NCI-H2107 treated with DMSO at 0.1 percent for 48 hours (cell line): ENCODE measurements around the gene TSKU.

Source experiments
- DNase-seq: peaks from one replicate; lab custom pipeline; 2025; ENCODE audit not compliant: unreplicated experiment; lab: John Stamatoyannopoulos, UW

Gene TSKU

DNA sequence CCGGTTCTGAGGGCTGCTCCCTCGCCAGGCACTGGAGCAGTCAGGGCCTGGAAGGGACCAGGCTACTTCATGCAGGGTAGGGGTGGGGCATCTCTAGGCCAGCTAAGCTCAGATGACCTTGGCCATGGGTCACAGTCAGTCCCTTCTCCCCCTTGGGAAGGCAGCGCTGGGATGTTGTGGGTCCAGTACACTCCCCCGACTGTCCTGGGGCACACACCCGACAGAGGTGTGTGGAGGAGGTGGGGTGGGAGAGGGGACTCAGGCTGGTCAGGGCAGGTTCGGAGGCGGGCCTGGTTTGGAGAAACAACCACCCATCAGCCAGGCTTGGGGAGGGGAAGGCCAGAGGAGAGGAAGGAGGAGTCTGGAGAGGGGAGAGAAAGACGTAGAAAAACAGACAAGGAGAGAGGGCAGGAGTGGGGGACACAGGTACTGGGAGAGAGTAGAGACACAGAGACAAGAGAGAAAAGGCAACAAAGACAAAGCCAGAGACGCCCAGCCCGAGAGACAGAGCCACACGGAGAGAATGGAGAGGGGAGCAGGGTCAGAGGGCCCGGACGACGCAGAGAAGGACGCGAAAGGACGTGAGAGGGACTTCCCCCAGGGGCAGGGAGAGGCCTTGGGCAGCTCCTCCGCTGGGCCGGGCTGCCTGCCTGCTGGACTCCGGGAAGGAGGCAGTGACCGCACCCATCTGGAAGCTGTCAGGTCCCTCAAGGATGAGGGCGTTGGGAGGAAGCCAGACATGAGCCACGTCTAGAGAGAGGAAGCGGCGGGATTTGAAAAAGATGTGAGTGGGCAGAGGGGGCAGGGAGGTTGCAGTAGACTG, 30.6 kb upstream of the TSKU start:
- no peak for DNase-seq

DNA sequence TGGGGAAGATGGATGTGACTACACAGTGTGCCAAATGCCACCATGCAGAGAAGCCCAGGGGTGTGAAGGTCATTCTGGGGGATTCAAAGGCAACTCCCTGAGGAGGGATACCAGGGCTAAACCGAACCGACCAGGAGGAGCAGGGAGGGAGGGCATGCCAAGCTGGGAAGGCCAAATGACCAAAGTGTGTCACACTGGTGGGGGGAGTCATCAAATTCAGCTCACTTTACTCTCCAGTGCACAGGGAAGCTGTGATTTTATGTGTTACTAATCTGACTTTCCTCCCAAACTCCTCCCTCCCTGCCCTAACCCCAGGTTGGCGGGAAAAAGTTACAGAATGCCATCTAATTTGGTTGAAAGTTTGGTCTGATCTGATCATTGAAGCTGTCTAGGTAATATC, 29.7 kb upstream of the TSKU start:
- DNase-seq: no peak

DNA sequence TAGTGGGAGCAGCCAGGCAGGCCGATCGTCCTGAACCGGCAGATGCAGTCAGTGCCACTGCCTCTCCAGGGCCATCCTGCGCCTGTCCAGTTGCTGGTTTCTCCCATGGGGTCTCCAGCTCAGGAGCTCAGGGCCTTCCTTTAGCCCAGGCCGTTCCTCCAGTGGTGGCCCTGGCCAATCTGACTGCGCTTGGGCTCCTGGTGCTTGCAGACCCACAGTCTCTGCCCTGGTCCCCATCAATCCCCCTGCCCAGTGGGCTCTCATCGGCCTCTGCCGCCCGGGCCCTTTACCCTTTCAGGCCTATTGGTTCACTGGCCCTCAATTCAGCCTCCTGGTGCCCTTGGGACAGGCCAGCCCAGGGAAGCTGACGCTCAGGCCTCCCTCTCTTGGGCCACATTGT, 29.2 kb upstream of the TSKU start:
- no peak for DNase-seq

DNA sequence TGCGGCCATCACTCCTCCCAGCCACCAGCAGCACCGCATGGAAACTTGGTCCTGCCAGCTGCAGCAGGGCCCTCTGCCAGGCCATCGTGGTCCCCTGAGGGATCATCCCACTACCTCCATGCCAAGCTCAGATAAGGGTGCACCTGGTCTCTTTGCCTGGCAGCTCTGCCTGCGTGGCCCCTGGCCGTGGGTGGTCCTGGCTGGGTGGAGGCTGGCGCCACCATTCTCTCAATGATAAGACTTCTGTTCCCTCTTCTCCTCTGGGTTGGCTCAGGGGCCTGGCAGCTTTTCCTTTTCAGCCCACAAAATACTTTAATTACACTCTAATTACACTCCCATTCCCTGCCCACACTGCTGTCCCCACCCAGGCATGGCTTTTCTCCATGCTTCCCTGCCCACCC, 26.8 kb upstream of the TSKU start:
- peak; percentile 31 for DNase-seq

DNA sequence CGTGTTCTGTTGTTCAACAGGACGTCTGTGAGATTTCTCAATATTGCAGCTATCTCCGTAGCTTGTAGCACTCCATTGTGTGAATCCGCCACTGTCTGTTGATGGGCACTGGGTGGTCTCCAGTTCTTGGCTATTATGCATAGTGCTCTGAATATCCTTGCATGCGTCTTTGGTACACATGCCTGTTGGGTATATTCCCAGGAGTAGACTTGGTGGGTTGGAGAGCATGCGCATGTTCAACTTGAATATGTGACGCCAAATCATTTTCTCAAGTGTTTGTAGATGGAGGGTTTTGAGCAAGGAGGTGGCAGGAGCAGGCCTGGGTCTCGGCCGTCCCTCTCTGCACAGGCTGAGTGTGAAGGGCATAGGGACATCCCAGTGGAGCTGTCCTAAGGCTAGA, 24.8 kb upstream of the TSKU start:
- no peak for DNase-seq

DNA sequence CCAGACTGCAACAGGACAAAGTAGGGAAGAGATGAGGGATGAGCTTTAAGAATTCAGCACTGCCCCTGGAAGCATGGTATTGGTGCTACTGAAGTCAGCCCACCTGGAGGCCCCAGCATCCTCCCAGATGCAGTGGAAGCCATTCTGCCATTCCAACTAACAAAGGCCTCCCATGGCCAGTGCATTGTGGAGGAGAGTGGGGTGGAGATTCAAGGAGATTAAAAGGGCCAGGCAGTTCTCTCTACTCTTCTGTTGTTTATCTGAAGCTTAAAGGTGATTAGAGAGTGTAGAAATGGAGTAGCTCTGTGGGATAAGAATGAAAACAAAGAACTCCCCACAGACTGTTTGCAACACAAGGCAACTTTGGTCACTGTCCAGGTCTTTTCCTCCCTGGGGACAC, 24.1 kb upstream of the TSKU start:
- peak; percentile 43 for DNase-seq

DNA sequence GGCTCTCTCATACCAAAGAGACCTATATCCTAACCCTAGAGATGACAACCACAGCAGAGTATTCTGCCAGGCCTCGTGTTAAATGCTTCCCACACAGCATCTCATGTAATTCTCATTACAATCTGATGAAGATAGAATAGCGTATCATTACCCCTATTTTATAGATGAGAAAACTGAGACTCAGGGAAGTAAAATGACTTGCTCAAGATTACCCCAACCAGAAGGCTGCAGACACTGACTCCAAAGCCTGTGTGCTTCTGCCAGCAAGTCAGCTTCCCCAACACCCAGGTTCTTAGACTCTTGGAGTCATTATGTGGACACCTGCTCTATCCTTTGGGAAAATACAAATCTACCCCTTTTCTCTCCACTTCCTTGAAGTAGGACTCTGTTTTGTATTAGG, 23.6 kb upstream of the TSKU start:
- no peak for DNase-seq

DNA sequence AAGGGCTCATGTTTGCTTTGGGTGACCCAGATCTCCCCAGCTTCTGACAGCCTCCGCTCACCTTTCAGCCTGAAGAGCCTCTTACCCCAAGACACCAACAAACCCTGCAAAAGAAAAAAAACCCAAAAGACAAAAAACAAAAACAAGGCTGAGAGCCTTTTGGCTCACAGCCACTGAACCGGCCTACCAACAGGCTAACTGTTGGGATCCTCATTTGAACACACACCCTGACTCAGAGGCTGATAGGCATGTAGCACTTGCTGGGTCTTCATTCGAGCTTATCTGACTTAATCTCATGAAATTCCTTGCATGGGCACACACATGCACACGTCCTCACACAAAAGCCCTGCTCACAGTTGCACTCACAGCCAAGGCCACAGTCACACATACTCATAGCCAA, 22.9 kb upstream of the TSKU start:
- no peak for DNase-seq

DNA sequence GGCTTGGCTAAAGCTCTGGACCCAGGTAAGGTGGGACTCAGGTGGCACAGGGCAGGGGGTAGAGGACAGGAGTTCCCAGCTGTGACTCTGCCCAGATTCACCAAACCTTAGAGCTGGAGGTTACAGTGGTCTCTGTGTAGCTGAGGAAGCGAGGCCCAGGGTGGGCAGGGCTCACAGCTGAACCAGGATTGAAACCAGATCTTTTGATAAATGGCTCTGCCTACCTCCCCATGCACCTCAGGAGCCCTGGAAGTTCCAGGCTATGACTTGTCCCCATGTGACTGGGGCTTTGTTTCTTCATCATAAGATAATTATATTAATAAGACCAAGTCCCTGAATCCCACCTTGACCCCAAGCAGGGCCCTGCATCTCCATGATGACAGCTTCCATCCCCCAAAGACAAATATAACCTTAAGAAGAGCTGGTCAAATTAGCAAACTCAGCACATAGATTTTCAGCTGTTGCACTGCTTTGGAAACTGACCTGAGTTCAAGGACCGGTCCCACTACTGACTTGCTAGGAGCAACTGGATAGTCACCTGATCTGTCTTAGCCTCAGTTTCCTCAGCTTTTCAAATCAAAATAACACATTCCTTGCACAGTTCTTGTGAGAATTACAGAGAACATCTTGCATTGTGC, 21.3 kb upstream of the TSKU start:
- no peak for DNase-seq

DNA sequence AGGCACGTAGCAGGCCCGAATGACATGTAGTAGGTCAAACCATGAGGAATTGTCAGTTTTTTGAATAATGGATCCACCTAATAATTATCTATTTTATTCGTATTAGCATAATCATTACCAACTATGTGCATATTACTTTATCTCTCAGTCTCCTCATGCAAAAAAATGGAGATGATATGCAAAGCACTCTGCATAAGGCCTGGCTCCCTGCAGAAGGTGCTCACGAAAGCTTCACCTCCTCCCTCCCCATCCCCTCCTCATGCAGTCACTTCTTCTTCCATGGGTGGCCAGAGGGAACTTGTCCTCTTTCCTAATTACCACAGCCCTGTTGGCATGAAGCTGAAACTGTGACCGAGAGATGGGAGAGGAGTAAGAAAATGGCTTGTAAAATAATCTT, 20.8 kb upstream of the TSKU start:
- no peak for DNase-seq

DNA sequence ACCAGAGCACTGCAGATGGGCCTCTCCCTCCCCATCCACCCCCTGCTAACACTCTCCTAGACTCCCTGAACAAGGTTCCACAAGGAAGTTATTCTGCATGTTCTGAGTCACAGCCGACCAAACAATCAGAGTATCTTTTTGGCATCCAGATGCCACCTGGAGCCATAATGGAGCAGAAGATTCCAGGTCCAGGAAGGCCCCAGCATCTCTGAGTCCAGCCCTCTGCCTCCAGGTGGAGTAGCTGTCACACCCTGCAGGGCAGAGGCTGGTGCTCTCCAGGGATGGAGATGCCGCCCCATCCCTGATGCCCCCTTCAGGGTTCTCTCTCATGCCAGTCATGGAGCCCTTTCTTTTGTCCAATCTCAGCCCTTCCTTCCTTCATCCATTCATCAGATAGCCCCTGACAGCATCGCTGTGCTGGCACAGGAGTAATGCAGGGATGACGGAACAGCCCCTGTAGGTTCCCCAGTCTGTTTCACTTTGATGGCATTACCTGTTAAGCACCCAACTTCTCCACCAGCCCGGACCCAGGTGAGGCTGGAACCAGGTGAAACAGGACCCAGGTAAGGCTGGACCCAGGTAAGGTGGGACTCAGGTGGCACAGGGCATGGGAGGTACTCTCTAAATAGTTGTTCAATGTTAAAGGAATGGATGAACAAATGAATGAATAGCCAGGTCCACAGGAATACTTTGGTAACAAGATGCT, 20.1 kb upstream of the TSKU start:
- no peak for DNase-seq

DNA sequence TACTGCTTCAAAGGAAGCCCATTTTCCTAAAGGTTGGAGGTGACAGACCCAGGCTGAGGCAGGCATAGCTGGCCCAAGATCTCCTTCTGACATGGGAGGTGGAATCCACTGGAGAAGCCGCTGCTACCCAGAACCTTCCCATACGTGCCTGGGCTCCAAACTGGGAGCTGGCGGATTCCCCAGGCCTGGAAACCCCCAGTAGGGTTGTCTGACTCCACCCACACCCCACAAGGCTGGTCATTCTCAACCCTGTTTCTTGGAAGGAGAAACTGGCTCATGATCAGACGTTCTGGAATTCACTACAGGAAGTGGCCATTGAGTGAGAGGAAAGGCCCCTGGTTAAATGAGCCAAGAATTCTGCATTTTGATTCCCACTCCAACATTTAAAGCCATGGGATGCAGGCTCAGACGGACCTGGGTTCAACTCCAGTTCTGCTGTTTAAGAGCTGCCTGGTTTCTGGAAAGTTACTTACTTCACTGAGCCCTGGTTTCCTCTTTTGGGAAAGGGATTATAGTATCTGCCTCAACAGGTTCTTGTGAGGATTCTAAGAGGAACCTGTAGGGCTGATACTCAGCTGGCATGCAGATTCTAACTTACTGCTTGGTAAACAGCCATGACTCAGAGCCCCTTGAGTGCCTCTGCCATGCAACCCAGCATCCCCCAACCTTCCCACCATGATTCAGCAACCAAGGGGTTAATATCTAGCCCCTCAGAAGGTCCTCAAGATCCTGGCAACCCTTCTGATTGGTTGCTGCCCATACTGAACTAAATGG, 19.4 kb upstream of the TSKU start:
- no peak for DNase-seq

DNA sequence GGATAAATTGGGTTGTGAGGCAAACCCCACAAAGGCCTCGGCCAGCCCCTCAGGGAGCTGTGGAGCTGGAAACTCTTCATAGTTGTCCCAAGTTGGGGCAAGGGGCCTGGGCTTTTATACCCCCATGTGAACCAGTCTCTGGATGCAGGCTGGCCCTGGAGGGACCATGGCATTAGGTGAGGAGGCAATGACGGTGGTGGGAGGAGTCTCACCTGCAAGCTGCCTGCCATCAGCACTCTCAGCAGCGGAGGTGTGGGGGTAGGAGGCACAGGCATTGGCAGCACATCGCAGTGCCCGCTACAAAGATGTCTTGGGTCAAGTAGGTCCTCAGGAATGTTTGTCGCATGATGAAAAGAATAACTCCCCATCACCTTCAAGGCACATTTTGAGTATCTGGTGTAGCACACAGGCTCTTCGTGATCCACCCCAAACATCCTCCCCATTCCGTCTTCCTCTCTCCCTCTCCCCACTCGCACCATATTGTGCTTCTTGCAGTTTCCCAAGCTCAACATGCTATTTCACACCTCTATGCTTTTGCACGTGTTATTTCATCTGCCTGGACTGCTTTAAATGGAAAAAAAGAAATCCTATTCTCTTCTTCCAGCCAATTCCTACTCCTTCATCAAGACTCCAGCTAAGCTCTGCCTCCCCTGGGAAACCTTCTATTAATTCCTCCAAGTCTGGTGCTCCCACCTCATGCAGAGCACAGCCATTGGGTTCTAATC, 18.1 kb upstream of the TSKU start:
- DNase-seq: no peak

DNA sequence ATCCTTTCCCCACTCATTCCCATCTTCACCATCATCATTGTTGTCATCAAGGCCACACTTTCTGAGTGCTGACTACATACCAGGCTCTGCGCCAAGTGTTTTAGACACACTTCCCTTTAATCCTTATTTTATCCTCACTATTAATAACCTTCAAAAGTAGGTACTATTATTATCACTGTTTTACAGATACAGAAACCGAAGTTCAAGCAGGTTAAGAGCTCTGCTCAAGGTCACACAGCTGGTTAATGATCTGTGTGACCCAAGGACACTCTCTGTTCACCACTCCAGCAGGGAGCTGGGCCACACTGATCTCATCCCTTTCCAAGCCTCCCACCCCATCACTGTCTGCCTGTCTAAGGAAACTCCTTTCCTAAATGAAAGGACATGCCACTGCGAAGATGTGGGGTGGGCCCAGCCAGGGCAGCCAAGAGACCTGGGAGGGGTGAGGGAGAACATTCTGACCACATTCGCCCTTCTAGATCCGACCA, 17.2 kb upstream of the TSKU start:
- DNase-seq: no peak

DNA sequence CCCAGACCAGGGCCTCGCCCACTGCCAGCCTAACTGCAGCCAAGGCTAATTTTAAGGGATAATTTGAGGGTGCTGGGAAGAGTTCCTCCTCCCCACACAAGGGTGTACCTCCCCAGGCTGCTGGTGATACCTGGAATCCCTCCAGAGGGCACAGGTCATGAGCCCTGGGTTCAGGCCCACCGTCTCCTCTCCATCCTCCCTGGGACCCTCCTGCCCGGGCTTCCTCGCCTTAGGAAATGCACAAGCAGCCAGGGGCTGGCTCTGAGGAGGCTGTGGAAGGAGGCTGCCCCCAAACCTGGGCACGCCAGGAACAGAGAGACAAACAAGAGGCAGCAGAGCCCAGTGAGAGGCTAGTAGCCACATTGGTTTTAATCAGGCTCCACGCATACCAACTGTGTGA, 16.6 kb upstream of the TSKU start:
- no peak for DNase-seq

DNA sequence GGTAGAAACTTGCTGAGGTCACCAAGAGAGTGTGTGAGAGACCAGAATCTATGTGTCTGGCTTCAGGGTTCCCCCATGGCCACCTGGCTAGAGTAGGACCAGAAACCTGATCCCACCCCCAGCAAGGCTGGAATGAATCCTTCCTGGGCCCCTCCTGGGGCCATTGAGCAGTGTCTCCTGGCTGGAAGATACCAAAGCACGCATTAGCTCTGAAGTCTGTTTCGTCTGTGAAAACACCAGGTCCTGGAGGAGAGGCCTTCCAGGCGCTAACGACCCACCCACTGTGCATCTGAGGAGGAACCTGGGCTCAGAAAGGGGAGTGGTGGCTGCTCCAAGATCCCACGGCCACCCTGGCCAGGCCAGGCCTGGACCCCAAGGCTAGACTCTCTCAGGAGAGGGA, 15.5 kb upstream of the TSKU start:
- DNase-seq: no peak

DNA sequence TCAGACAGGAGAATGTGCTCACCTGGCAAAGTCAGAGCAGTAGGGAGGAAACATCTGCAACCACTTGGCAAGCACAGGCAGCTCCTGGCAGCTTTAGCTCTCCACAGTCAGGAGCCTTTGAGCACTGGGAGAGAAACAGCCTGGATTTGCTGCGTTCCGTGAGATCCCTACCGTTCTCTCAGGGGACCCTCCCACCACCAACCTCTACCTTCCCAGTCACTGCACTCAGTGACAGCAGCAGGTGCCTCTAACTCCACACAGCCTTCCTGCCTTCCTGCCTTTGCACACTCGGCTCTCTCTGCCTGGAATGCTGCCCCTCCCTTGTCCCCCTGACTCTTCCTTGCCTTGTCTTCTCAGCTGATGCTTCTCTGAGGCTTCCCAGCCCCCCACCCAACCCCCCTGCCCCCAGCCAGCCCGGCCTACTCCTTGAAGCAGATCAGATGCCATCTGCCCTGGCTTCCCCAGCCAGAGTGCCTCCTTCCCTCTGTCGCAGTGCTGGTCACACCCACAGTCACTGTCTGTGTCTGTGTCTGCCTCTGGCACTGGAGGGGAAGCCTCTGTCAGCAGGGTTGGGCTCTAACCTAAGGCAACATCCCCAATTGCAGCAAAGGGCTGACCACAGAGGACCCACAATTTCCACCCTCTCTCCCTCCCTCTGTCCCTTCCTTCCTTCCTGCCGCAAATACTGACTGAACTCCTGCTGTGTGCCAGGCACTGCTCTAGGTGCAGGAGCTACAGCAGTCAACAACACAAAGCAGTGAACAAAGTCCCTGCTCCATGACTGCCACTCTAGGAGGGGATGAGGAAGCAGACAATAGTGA, 14.9 kb upstream of the TSKU start:
- DNase-seq: peak; percentile 74

DNA sequence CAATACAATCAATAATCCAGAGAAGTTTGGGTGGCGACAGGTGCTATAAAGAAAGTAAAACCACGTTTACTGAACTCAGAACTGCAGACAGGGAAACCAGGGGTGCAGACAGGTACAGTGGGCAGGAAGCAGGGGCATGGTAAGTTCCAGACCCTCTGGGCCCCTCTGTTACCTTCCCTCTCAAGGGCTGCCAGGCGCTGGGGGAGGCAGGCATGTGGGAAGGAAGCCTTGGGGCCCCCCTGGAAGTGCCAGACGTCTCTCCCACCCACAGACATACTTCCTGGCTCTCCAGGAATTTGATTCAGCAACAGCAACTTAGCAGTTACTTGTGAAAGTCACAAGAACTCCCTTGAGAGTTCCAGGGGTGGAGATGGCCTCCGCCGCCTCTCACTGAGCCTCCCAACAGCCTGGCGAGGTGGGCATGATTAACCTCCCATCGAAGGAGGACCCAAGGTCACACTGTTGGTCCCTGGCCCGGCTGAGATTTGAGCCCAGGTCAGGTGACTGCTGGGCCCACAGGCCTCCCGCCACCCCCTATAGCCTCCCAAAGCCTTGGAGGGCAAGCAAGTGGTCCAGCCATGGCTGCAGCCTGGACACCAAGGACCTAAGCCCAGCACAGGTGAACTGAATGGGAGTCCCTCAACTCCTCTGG, 14.1 kb upstream of the TSKU start:
- DNase-seq: no peak
